ENCODE results near the gene ASCL1. TPM values are rescaled to one million over a fixed set of nuclear protein-coding genes. Genes with fewer than 3 reads are reported as not detected.

The ASCL1 gene
- total and polyA plus RNA-seq, 2 donors (not counting 1 experiment from before 2014, with no cell fraction given), result not detected

DNA sequence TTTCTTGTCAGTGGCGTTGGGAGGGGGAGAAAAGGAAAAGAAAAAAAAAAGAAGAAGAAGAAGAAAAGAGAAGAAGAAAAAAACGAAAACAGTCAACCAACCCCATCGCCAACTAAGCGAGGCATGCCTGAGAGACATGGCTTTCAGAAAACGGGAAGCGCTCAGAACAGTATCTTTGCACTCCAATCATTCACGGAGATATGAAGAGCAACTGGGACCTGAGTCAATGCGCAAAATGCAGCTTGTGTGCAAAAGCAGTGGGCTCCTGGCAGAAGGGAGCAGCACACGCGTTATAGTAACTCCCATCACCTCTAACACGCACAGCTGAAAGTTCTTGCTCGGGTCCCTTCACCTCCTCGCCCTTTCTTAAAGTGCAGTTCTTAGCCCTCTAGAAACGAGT is 1.9 kb downstream of the ASCL1 start:
- Histone ChIP-seq H3K79me2 (ENCODE audit: control insufficient read depth, insufficient read depth, low read length) (no peaks in the 10 kb centered on the region), H2AFZ (ENCODE audit: low read length) (no peak overlapping the region), H4K20me1 (ENCODE audit: control insufficient read depth, extremely low read depth, insufficient read depth, low read length) (no peaks in the 10 kb centered on the region), H3K36me3 (ENCODE audit: control insufficient read depth, insufficient read depth, low read length) (no peaks in the 10 kb centered on the region), H3K27me3 (ENCODE audit: control insufficient read depth, insufficient read depth, low read length) (peaks cover 23% of the 10 kb centered on the region), H3K4me2 (ENCODE audit: extremely low read depth, insufficient read depth, low read length) (no peak overlapping the region), H3K9ac (ENCODE audit: insufficient read depth, low read length) (no peak overlapping the region), H3K4me1 (ENCODE audit: control insufficient read depth, extremely low read depth, insufficient read depth, low read length) (no peaks in the 10 kb centered on the region), H3K4me3 (replicated peaks in 1 of 4; ENCODE audit: control extremely low read depth in 1 of 4, insufficient read depth in 1 of 4, low read depth in 3 of 4, low read length in 4 of 4) (no peak overlapping the region), H3K27ac (ENCODE audit: insufficient read depth, low read length) (no peak overlapping the region), H3K9me3 (ENCODE audit: control insufficient read depth, insufficient read depth, low read depth, low read length) (no peaks in the 10 kb centered on the region)
- no peak for TF ChIP-seq EZH2 (IDR thresholded peaks at IDR 0.05; ENCODE audit: low read length, missing control alignments)
- no peak for TF ChIP-seq CTCF (conservative IDR thresholded peaks at IDR 0.05 in 1 of 2, IDR thresholded peaks at IDR 0.05 in 1 of 2; ENCODE audit: low read depth in 1 of 2, low read length in 2 of 2)
- no peak for DNase-seq (ENCODE audit: low read depth in 2 of 2)

GRCh38 chr12:102960766-102961465 is 3.4 kb downstream of the ASCL1 start:
- Histone ChIP-seq H3K9me3 (ENCODE audit: control insufficient read depth, insufficient read depth, low read depth, low read length) (no peaks in the 10 kb centered on the region), H3K36me3 (ENCODE audit: control insufficient read depth, insufficient read depth, low read length) (no peaks in the 10 kb centered on the region), H3K27ac (ENCODE audit: insufficient read depth, low read length) (no peak overlapping the region), H3K4me1 (ENCODE audit: control insufficient read depth, extremely low read depth, insufficient read depth, low read length) (no peaks in the 10 kb centered on the region), H3K79me2 (ENCODE audit: control insufficient read depth, insufficient read depth, low read length) (no peaks in the 10 kb centered on the region), H3K9ac (ENCODE audit: insufficient read depth, low read length) (no peak overlapping the region), H2AFZ (ENCODE audit: low read length) (no peak overlapping the region), H4K20me1 (ENCODE audit: control insufficient read depth, extremely low read depth, insufficient read depth, low read length) (no peaks in the 10 kb centered on the region), H3K27me3 (ENCODE audit: control insufficient read depth, insufficient read depth, low read length) (peaks cover 18% of the 10 kb centered on the region), H3K4me3 (replicated peaks in 1 of 4; ENCODE audit: control extremely low read depth in 1 of 4, insufficient read depth in 1 of 4, low read depth in 3 of 4, low read length in 4 of 4) (no peak overlapping the region), H3K4me2 (ENCODE audit: extremely low read depth, insufficient read depth, low read length) (no peak overlapping the region)
- TF ChIP-seq CTCF (conservative IDR thresholded peaks at IDR 0.05 in 1 of 2, IDR thresholded peaks at IDR 0.05 in 1 of 2; ENCODE audit: low read depth in 1 of 2, low read length in 2 of 2) (no peak), EZH2 (IDR thresholded peaks at IDR 0.05; ENCODE audit: low read length, missing control alignments) (no peak)
- DNase-seq (ENCODE audit: low read depth in 2 of 2), result no peak

- H3K9me3 ChIP-seq (ENCODE audit: control insufficient read depth, insufficient read depth, low read depth, low read length), result no peaks in the 10 kb centered on the region
- no peak overlapping the region for H3K9ac ChIP-seq (ENCODE audit: insufficient read depth, low read length)
- no peak overlapping the region for H3K4me3 ChIP-seq (replicated peaks in 1 of 4; ENCODE audit: control extremely low read depth in 1 of 4, insufficient read depth in 1 of 4, low read depth in 3 of 4, low read length in 4 of 4)
- TF ChIP-seq EZH2 (IDR thresholded peaks at IDR 0.05; ENCODE audit: low read length, missing control alignments) (no peak), CTCF (conservative IDR thresholded peaks at IDR 0.05 in 1 of 2, IDR thresholded peaks at IDR 0.05 in 1 of 2; ENCODE audit: low read depth in 1 of 2, low read length in 2 of 2) (no peak)
- H3K79me2 ChIP-seq (ENCODE audit: control insufficient read depth, insufficient read depth, low read length), result no peaks in the 10 kb centered on the region
- no peaks in the 10 kb centered on the region for H3K4me1 ChIP-seq (ENCODE audit: control insufficient read depth, extremely low read depth, insufficient read depth, low read length)
- no peaks in the 10 kb centered on the region for H4K20me1 ChIP-seq (ENCODE audit: control insufficient read depth, extremely low read depth, insufficient read depth, low read length)
- no peak overlapping the region for H2AFZ ChIP-seq (ENCODE audit: low read length)
- H3K4me2 ChIP-seq (ENCODE audit: extremely low read depth, insufficient read depth, low read length), result no peak overlapping the region
- peaks cover 15% of the 10 kb centered on the region for H3K27me3 ChIP-seq (ENCODE audit: control insufficient read depth, insufficient read depth, low read length)
- no peak overlapping the region for H3K27ac ChIP-seq (ENCODE audit: insufficient read depth, low read length)
- DNase-seq (ENCODE audit: low read depth in 2 of 2), result no peak
- H3K36me3 ChIP-seq (ENCODE audit: control insufficient read depth, insufficient read depth, low read length), result no peaks in the 10 kb centered on the region
Observed at GRCh38 chr12:102961466-102961855, 4.0 kb downstream of the ASCL1 start.

Data from fibroblast of lung (primary cell).